HG02870 (cell line): ENCODE data around the gene GALNT2.

Experiments used
- ATAC-seq: cut with Tn5 transposase; IDR thresholded peaks from one replicate; pipeline ENCODE4 v1.9.1; 2021; ENCODE audit warnings: mild to moderate bottlenecking, moderate library complexity; ENCODE audit not compliant: unreplicated experiment

The GALNT2 gene

DNA sequence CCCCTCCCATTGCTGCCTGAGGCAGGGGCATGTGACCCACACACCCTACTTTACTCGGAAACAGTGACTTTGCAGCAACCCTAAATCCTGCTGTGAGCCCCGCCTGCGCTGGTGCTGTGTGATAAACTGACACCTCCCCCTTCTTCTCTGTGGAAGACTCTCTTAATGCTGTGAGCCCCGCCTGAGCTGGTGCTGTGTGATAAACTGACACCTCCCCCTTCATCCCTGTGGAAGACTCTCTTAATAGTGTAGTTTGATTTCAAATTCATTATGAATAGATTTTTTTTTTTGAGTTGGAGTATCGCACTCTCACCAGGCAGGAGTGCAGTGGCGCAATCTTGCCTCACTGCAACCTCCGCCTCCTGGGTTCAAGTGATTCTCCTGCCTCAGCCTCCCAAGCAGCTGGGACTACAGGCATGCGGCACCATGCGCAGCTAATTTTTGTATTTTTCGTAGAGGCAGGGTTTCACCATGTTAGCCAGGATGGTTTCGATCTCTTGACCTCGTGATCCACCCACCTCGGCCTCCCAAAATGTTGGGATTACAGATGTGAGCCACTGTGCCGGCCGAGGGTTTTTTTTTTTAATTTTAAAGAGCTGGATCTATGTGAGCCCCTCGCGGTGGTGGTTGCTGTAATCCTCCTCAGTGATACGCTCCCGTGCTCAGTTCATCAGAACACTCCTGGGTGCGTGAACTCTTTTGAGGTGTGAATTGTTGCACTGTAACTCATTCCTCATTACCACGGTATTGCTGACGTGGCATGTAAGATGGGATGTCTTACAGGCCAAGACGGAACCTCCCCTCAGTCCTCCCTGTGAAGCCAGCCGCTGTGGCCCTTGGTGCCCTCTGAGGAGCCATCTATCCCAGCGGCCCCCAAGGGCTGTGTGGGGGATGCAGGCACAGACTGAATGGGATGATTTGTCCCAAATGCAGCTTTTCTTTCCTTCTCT, 60.3 kb downstream of the GALNT2 start:
- no peak for ATAC-seq

DNA sequence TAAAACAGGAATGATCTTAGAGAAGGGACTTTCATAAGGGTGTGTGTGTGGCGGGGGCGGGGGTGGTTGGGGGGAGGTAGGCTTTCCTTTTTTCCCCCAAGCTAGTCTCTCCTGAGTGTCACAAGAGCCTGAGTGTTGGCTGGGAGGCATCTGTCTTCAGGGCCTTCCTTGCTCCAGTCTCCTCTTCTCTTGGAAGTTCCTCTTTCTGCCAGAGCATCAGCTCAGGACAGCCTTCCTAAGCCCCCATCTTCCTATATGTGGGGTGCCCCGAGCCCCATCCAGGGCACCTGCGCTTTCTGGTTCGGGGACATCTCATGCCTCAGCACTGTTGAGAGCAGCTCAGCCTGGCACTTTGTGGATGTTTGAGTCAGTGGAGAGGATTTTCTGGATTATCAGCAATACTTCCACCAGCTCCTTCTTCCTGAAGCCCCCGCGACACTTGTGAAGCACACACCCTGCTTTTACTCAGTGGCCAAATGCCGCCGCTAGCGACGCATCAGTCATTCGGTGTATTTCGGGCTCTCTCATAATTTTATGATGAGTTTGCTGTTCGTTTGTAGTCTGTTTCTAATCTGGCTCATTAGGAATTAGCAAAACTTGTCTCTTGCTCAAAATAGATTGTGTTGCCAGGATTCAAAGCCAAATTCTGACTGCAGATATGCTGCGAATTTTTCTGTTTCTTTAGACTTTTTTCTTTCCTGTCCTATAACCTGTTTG, 61.7 kb downstream of the GALNT2 start:
- no peak for ATAC-seq

DNA sequence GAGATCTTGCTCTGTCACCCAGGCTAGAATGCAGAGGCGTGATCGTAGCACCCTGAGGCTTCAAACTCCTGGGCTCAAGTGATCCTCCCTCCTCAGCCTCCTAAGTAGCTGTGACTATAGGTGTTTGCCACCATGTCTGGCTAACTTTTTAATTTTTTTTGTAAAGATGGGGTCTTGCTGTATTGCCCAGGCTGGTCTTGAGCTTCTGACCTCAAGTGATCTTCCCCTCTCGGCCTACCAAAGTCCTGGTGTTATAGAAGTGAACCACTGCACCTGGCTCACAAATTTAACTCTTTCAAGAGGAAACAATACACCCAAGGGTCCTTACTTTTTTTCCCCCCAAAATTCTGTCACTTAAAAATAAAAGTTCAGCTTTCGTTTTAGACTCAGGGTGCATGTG, 62.3 kb downstream of the GALNT2 start:
- no peak for ATAC-seq

DNA sequence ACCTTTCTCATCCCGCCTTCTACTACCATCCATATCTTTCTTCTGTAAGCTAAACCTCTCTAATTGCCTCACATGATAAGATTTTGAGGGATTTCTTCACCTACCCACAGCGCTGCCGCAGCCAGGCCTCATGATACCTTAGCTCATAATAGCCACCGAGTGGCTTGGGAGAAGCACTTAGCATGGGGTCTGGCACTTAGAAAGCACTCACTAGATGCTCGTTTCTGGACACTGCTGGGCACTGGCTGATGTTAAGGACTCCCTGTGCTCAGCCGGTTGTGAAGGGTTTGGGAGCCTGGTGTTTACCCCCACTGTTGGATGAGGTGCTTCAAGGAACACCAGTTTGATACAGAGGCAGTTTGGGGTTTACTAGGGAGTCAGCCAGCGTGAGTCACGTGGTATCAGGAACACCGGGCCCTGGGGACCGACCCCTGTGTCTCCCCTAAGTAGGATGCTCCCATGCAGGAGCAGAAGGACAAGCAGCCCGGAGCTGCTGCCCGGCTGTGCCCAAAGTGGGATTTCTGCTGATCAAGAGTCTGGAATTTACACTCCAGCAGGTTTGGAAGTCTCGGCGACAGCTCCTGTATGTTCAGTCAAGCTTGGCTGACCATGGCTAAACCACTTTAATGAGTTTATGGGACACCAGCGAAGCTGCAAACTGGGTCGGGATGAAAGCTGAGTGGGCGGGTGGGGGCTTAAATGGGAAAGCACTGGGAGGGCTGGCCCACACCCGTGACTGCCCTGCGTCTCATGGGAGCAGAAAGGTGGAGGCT, 63.3 kb downstream of the GALNT2 start:
- ATAC-seq, result no peak

DNA sequence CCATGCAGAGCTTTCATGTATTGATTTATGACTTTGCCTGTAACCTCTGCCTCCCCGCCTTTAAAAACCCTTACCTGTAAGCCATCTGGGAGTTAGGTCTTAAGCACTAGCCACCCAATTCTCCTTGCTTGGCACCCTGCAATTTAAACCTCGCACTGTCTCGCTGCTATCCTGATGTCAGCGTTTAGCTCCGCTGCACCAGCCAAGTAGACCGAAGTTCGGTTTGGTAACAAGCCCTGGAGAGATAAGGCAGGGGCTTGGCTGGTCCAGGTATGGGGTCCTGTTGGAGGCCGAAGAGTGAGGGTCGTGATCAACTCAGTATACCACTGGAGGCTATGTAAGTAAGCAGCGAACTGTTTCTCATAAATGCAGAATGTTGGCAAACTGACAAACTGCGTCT, 64.4 kb downstream of the GALNT2 start:
- ATAC-seq, result no peak

DNA sequence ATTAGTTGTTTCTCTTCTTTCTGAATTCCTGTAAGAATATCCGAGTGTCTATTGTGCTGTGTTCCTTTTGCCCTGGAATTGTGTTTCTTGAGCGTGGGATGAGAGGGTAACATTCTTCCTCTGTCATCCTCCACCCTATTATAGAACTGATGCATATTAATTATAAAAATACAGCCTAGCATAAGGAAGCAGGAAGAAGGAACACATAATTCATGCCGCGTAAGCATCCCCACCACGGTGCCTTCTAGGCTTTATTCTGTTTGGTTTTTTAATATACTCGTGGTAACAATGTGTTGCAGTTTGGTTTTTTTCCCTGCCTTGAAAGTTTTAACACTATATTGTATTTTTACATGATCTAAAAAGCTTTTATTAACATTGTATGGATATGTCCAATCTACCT, 65.7 kb downstream of the GALNT2 start:
- ATAC-seq, result no peak

DNA sequence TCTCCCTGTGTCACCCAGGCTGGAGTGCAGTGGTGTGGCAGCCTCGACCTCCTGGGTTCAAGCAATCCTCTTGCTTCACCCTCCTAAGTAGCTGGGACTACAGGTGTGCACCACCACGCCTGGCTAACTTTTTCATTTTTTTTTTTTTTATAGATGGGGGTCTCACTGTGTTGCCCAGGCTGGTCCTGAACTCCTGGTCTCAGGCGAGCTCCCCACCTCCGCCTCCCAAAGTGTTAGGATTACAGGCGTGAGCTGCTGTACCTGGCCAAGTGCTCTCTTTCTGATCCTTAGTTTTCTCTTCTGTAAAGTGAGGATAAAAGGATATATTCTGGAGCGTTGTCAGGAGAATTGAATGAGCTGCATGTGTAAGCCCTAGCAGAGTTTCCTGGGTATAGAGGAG, 68.7 kb downstream of the GALNT2 start:
- no peak for ATAC-seq

DNA sequence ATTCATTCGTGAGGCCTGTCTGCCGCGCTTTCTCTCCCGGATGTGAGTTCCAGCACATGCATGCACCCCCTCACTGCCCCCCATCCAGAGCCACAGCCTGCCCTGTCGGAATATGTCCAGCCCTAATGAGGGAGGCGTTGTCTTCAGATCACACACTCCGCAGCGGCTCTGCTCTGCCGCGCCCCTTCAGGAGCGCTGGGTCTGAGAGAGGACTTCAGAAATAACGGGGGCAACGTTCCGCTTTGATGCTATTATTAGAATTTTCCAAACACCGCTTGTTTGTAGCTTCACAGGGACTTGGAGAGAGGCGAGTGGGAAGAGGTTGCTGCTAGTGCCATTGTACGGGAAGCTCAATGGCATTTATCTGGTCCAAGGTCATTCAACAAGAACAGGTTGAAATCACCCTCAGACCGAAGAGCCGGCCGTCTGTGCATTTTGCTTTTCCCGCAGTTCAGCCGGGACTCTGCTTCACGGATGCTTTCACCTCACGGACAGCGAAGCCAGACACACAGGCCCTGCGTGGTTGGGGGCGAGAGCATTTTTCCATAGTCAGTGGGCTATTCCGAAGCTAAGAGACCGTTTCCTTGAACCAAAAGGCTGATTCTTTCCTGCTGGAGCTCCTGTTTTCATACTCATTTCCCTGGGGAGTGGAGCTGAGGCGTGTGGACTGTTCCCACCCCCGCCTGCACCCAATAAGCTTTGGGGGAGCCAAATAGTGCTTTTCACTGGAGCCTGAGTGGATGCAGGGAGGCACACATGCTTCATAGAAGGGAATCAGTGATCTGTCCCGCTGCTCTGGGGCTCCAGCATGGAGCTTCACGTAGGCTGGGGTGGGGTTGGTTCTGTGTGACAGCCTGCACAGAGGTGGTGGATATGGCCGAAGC, 69.7 kb downstream of the GALNT2 start:
- no peak for ATAC-seq

DNA sequence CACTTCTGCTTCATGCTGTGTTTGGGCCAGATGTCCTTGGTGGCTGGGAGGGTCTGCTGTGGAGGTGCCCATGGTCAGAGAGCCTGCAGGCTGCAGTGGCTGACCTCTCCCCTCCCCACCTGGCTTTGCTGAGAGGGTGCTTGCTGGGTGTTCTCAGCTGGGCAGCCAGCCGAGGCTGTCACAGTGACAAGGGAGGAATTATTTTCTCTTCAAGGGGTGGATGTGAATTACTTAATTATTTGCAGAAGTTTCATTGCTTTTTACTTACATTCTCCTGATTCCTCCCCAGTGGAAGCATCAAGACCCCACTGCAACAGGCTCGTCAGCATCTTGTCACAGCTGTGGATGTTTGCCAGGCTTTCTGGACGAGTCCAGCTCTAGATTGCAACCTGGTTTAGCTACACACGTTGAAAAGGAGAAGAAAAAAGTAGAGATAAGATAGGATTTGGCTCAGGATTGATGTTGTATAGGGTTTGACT, 70.3 kb downstream of the GALNT2 start:
- ATAC-seq, result no peak

DNA sequence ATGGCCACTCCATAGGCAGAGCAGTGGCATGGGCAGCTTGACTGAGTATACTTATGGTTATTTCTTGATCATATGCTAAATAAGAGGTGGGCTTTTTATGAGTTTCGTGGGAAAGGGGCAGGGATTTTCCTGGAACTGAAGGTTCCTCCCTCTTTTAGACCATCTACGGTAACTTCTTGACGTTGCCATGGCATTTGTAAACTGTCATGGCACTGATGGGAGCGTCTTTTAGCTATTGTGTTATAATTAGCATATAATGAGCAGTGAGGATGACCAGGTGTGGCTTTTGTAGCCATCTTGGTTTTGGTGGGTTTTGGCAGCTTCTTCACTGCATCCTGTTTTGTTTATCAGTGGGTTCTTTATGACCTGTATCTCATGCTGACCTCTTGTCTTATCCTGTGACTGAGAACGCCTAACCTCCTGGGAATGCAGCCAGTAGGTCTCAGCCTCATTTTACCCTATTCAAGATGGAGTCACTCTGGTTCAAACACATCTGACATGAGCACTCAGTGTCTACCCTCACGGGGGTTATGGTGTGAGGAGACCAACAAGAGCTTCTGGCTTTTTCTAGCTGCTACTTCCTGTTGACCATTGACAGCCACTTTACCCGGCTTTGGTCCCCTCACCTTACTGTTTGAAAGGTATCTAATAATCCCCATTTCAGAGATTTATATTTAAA, 71.7 kb downstream of the GALNT2 start:
- no peak for ATAC-seq

DNA sequence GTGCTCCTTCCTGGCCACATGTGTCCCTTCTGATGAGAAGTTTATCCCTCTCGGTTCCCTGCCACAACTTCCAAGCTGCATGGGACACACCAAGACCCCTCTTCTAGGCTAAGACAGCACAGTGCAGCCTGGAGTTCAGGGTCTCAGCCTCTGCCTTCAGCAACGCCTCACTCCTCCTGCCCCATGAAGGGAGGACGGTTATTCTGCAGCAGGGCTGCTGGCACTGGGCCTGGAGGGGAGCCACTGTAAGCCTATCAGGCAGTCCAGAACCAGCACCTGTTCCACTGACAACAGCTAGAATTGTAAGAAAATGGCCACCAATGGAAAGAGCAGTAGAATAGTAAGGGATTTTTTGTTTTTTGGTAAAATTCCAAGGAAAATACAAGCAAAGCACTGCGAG, 72.3 kb downstream of the GALNT2 start:
- ATAC-seq, result no peak

DNA sequence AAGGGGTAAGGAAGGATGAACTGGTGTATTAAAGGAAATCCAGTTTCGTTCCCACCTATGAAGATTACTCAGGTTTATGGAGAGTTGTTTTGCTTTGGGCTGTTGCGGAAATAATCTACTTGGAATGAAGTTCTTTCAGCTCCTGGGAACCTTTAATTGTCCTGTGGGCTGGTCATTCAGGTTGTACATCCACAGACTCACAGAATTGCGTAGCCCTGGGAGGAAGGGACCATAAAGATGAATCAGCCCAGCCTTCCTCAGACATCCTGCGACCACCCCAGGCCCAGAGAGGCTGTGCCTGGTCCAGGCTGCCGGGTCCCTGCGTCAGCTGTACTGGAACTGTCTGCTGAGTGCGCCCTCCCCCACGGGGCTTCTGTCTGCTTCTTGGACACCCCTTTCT, 72.7 kb downstream of the GALNT2 start:
- ATAC-seq, result no peak

DNA sequence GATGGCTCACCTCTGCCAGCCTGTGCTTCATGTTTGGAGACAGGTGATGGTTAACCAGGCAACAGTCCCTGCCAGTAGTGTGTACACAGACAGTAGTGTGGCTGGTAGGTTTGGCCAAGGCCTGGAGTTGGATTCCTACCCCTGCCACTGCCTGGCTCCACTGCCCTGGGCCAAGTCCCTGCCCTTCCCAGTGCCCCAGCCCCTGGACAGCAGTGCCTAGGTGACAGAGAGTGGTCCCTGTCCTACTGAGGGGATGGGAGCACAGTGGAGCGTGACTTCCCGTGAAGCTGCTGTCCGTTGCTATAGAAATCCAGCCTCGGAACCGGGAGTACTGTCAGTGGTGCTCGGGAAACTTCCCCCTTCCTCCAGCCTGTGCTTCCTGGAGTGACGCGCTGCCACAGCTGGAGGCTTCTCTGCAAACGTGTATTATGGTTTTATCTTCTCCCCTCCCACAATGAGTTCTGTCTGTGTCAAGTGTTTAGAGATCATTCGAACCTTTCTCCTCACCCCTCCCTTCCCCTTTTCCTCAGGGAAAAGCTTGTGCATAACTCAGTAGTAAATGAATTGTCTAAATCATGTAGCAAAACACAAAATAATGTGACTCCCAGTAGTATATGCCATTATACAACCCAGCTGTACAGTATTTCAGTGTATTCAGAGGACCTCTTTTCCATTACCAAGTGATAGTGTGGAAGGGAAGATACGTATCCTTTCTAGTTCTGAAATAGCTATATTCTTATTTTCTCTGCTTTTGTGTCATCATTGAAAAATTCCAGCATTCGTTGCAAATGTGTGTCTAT, 73.4 kb downstream of the GALNT2 start:
- ATAC-seq, result no peak

DNA sequence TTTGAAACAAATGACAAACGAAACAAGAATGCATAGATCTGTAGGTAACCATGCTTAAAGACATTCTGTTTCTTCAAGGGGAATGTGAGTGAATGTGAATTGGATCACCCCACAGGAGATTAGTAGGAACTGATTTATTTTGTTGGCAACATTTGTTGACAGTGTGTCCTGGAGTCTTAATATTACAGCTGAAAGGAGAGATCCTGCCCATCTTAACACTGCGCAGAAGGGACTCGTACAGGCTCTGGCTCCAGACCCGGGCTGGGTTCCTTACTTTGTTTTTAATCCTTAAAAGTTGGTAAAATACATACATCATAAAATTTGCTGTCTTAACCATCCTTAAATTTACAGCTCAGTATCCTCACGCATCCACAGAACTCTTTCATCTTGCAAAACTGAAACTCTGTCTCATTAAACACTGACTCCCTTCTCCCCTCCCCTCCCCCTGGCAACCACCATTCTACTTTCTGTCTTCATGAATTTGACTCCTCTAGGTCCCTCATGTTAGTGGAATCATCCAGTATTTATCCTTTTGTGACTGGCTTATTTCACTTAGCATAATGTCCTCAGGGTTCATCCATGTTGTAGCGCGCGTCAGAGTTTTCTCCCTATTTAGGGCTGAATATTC, 74.1 kb downstream of the GALNT2 start:
- ATAC-seq, result no peak

DNA sequence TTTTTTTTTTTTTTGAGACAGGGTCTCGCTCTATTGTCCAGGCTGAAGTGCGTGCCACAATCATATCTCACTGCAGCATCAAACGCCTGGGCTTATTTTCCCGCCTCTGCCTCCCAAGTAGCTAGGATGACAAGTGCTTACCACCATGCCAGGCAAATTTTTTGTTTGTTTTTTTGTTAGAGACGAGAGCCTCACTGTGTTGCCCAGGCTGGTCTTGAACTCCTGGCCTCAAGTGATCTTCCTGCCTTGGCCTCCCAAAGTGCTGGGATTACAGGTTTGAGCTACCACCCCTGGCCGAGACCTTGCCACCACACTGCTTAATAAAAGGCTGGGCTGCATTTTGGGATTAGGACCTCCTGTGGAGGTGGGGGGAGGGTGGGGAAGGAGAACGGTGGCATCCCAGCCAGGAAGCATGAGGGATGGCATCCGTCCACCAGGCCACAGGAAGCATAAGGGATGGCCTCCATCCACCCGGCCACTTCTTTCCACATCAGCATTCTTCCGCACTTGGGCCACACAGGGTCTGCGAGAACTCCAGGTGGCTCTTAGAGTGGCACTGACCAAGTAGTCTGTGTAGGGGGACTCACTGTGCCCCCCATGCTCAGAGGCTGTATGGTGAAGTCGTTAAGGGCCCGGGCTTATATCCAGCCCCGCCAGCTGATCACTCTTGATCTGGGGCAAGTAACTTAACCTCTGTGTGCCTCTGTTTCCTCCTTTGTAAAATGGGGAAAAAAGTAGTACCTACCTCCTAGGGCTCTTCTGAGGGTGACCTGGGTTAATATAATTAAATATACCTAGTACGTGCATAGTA, 75.0 kb downstream of the GALNT2 start:
- no peak for ATAC-seq

DNA sequence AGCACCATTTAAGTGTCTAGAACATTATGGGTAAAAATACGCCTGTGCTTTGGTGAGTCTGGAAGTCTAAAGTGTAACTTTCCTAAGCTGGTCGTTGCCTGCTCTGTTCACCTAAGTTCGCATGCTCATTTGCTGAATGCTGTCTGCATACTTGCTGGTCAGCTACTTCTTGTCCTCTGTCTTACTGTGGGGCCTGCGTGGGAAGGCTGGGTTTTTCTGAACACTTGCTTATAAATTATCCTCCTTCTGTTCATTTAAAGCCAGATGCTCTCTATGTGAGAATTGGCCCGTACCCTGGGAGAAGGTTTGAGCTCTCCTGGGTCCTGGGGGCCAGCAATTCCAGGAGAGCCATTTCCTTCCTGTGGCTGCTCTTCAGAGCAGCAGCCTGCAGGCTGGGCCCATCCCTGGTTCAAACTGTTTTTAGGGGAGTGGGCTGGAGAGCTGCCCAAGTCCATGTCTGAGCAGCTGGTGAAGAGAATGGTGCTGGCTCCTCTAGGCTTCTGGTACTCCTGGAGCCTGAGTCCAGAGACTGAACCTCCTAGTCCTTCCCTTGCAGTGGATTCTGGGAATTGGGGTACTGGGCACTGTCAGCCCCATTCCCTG, 75.7 kb downstream of the GALNT2 start:
- ATAC-seq, result no peak

DNA sequence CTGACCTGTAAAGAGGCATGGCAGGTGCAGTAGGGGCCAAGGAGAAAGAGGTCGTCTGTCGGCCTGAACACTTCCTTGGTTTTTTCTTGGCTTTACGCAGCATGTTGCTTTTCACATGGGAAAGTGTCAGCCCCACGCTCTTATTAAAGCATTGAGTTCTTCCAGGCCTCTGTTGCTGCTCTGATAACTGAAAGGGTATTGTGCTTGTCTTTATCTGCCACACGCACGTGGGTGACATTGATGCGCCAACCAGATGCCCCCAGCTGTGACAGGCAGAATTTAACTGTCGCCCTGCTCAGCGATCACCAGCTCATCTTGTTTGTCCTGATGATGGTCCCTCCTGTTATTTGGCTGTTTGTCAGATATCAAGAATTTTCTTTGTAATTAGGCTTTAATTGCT, 76.5 kb downstream of the GALNT2 start:
- no peak for ATAC-seq
